IMR-90 (cell line): ENCODE measurements around the gene ANKHD1. TPM values are rescaled to one million over a fixed set of nuclear protein-coding genes. Genes with fewer than 3 reads are reported as not detected.

ENCODE experiments used
- ATAC-seq: fragments of 200-7000 bp; cut with Tn5 transposase; 2 replicates; pipeline ENCODE4 v1.9.1; 2020; ENCODE audit warnings: low read depth, mild to moderate bottlenecking, moderate library complexity
- BruUV-seq: library from RNA; stranded (reverse); fragments of 400-500 nt; replicated peaks from 2 replicates; lab custom pipeline; 2021; lab: Mats Ljungman, UMichigan
- CTCF ChIA-PET: fragments of 300-600 bp; formaldehyde crosslinking; extraction: SDS; loops from one replicate; lab custom pipeline; 2021; ENCODE audit warnings: antibody characterized with exemption; lab: Yijun Ruan, JAX
- POLR2A ChIA-PET: fragments of 300-600 bp; sonication (Branson Sonifier 250); formaldehyde crosslinking; loops from one replicate; lab custom pipeline; 2022; ENCODE audit warnings: antibody characterized with exemption; ENCODE audit not compliant: unreplicated experiment; lab: Charles Lee
- DNase-seq: peaks from one replicate; pipeline ENCODE4 v3.0.0; 2013
- H2AFZ ChIP-seq: replicated peaks from 2 replicates; pipeline ENCODE3; 2013; ENCODE audit warnings: low read length, mild to moderate bottlenecking; ENCODE audit not compliant: poor library complexity
- H2AK5ac ChIP-seq: 2 replicates; pipeline ENCODE4 v1.6.1; 2013; ENCODE audit warnings: low read depth, low read length, inconsistent platforms
- H2AK9ac ChIP-seq: replicated peaks from 2 replicates; pipeline ENCODE3; 2013; ENCODE audit warnings: mild to moderate bottlenecking, low read depth, low read length, moderate library complexity; ENCODE audit not compliant: poor library complexity
- H2BK120ac ChIP-seq: 2 replicates; pipeline ENCODE4 v1.6.1; 2013; ENCODE audit warnings: low read depth, low read length, inconsistent platforms
- H2BK15ac ChIP-seq: 3 replicates; pipeline ENCODE4 v1.6.1; 2013; ENCODE audit warnings: low read depth, low read length, inconsistent platforms
- H2BK20ac ChIP-seq: 2 replicates; pipeline ENCODE4 v1.6.1; 2013; ENCODE audit warnings: low read depth, mild to moderate bottlenecking, inconsistent platforms, low read length, moderate library complexity
- H2BK5ac ChIP-seq: 2 replicates; pipeline ENCODE4 v1.6.1; 2013; ENCODE audit warnings: mild to moderate bottlenecking, low read depth, low read length, inconsistent platforms; ENCODE audit not compliant: poor library complexity, severe bottlenecking
- H3K14ac ChIP-seq: replicated peaks from 2 replicates; pipeline ENCODE4 v1.6.1; 2013; ENCODE audit warnings: low read depth, low read length, inconsistent platforms
- H3K18ac ChIP-seq: 2 replicates; pipeline ENCODE4 v1.6.1; 2013; ENCODE audit warnings: low read depth, low read length, control low read depth
- H3K23ac ChIP-seq: 2 replicates; pipeline ENCODE4 v1.6.1; 2013; ENCODE audit warnings: low read depth, low read length, inconsistent platforms
- H3K27ac ChIP-seq: 2 replicates; pipeline ENCODE4 v1.5.1; 2013; ENCODE audit warnings: mild to moderate bottlenecking, control low read depth, low read length; ENCODE audit not compliant: insufficient read depth
- H3K27me3 ChIP-seq: 2 replicates; pipeline ENCODE4 v1.6.1; 2013; ENCODE audit warnings: low read length; ENCODE audit not compliant: control insufficient read depth, insufficient read depth
- H3K36me3 ChIP-seq: 2 replicates; pipeline ENCODE4 v1.6.1; 2013; ENCODE audit warnings: low read length, mixed read lengths; ENCODE audit not compliant: control insufficient read depth, insufficient read depth
- H3K4ac ChIP-seq: 2 replicates; pipeline ENCODE4 v1.6.1; 2013; ENCODE audit warnings: low read depth, low read length, inconsistent platforms
- H3K4me1 ChIP-seq: 2 replicates; pipeline ENCODE4 v1.6.1; 2013; ENCODE audit warnings: low read length, mixed read lengths; ENCODE audit not compliant: control insufficient read depth, insufficient read depth
- H3K4me2 ChIP-seq: 2 replicates; pipeline ENCODE4 v1.6.1; 2013; ENCODE audit warnings: low read depth, mild to moderate bottlenecking, control low read depth, low read length, moderate library complexity
- H3K4me3 ChIP-seq: 2 replicates; pipeline ENCODE4 v1.5.1; 2013; ENCODE audit warnings: low read depth, mild to moderate bottlenecking, control low read depth, low read length, moderate library complexity; ENCODE audit not compliant: insufficient read depth
- H3K56ac ChIP-seq: 2 replicates; pipeline ENCODE4 v1.6.1; 2013; ENCODE audit warnings: low read length, inconsistent platforms; ENCODE audit not compliant: insufficient read depth; ENCODE audit errors: extremely low read depth
- H3K79me1 ChIP-seq, 2 experiments: 2 replicates each; pipeline ENCODE4 v1.6.1; 2013; ENCODE audit warnings: low read length in 2 of 2, inconsistent platforms in 1 of 2, low read depth in 1 of 2
- H3K9ac ChIP-seq: 2 replicates; pipeline ENCODE4 v1.6.1; 2013; ENCODE audit warnings: low read depth, low read length, control low read depth
- H3K9me1 ChIP-seq: 2 replicates; pipeline ENCODE4 v1.6.1; 2013; ENCODE audit warnings: low read length, inconsistent platforms; ENCODE audit not compliant: insufficient read depth
- H3K9me3 ChIP-seq: 2 replicates; pipeline ENCODE4 v1.6.1; 2013; ENCODE audit warnings: low read length; ENCODE audit not compliant: control insufficient read depth, insufficient read depth
- H4K20me1 ChIP-seq: 2 replicates; pipeline ENCODE4 v1.6.1; 2013; ENCODE audit warnings: low read length, inconsistent platforms; ENCODE audit not compliant: insufficient read depth
- H4K5ac ChIP-seq: 2 replicates; pipeline ENCODE4 v1.6.1; 2013; ENCODE audit warnings: mild to moderate bottlenecking, low read depth, low read length, control low read depth
- H4K8ac ChIP-seq, 2 experiments: 2 replicates each; pipeline ENCODE4 v1.6.1; 2013; ENCODE audit warnings: low read depth in 2 of 2, low read length in 2 of 2, control low read depth in 1 of 2, inconsistent platforms in 1 of 2
- H4K91ac ChIP-seq: 2 replicates; pipeline ENCODE4 v1.6.1; 2013; ENCODE audit warnings: low read depth, low read length, inconsistent platforms; ENCODE audit not compliant: insufficient read depth
- BHLHE40 ChIP-seq: fragments of 150-350 bp; IDR thresholded peaks from 2 replicates; pipeline ENCODE4 v1.6.1; 2016; ENCODE audit warnings: mild to moderate bottlenecking, low read depth, low read length
- CEBPB ChIP-seq: IDR thresholded peaks from 2 replicates; pipeline ENCODE4 v1.6.1; 2012; ENCODE audit warnings: low read depth, low read length, improper control_type of control experiment
- CHD1 ChIP-seq: IDR thresholded peaks from 2 replicates; pipeline ENCODE4 v1.6.1; 2012; ENCODE audit warnings: low read depth, low read length, improper control_type of control experiment
- FOS ChIP-seq: fragments of 150-350 bp; IDR thresholded peaks from 2 replicates; pipeline ENCODE4 v1.6.1; 2016; ENCODE audit warnings: low read depth, low read length
- MAFK ChIP-seq: IDR thresholded peaks from 2 replicates; pipeline ENCODE4 v1.6.1; 2012; ENCODE audit warnings: low read depth, low read length, improper control_type of control experiment
- MAZ ChIP-seq: IDR thresholded peaks from 2 replicates; pipeline ENCODE4 v1.6.1; 2012; ENCODE audit warnings: low read depth, mild to moderate bottlenecking, low read length, improper control_type of control experiment, moderate library complexity, borderline replicate concordance
- MXI1 ChIP-seq: IDR thresholded peaks from 2 replicates; pipeline ENCODE4 v1.6.1; 2012; ENCODE audit warnings: low read depth, mild to moderate bottlenecking, low read length, moderate library complexity, borderline replicate concordance
- NFE2L2 ChIP-seq: fragments of 150-350 bp; IDR thresholded peaks from 2 replicates; pipeline ENCODE4 v1.6.1; 2016; ENCODE audit warnings: low read depth, mild to moderate bottlenecking, low read length
- POLR2A ChIP-seq: IDR thresholded peaks from 2 replicates; pipeline ENCODE4 v1.6.1; 2012; ENCODE audit warnings: mild to moderate bottlenecking, low read depth, low read length
- RAD21 ChIP-seq: IDR thresholded peaks from 2 replicates; pipeline ENCODE4 v1.6.1; 2012; ENCODE audit warnings: low read length, improper control_type of control experiment
- RCOR1 ChIP-seq: IDR thresholded peaks from 2 replicates; pipeline ENCODE4 v1.6.1; 2012; ENCODE audit warnings: mild to moderate bottlenecking, low read length, improper control_type of control experiment; ENCODE audit not compliant: insufficient replicate concordance
- RFX5 ChIP-seq: IDR thresholded peaks from 2 replicates; pipeline ENCODE4 v1.8.0; 2012; ENCODE audit warnings: low read depth, mild to moderate bottlenecking, low read length, moderate library complexity
- SMC3 ChIP-seq: fragments of 150-350 bp; IDR thresholded peaks from 2 replicates; pipeline ENCODE4 v1.6.1; 2016; ENCODE audit warnings: low read depth, mild to moderate bottlenecking, antibody characterized with exemption, low read length, moderate library complexity
- USF2 ChIP-seq: fragments of 150-350 bp; IDR thresholded peaks from 2 replicates; pipeline ENCODE4 v1.6.1; 2017; ENCODE audit warnings: mild to moderate bottlenecking, antibody characterized with exemption, low read length, low read depth
- WGBS, 2 experiments: methylation state at CpG; one replicate each; pipeline versions ENCODE4 v1.1.5 to v1.1.7; 2013; ENCODE audit warnings: missing lambda C conversion rate in 2 of 2; ENCODE audit not compliant: insufficient read length in 1 of 2; ENCODE audit errors: extremely low coverage in 2 of 2; 5-methylcytosine and 5-hydroxymethylcytosine counted together
- dilution Hi-C: fragments of 300-500 bp; cut with HindIII; formaldehyde crosslinking; loops from one replicate; pipeline ENCODE4 v1.14.3; 2018; ENCODE audit warnings: low sequenced_read_pairs; ENCODE audit not compliant: unreplicated experiment
- in situ Hi-C: fragments of 300-500 bp; cut with MboI; formaldehyde crosslinking; loops from 3 replicates; pipeline ENCODE4 v1.14.3; 2019; ENCODE audit warnings: low sequenced_read_pairs, inconsistent platforms, mixed read lengths
- intact Hi-C: fragments of 100-400 bp; cut with micrococcal nuclease; formaldehyde crosslinking; loops from 2 replicates; pipeline ENCODE4 v1.10.0; 2022
- polyA plus RNA-seq, 3 experiments: library from polyadenylated mRNA; depleted of rRNA; stranded (reverse); fragments of >200 nt; gene quantifications; 2 replicates each; pipeline ENCODE4 v1.2.3, GENCODE V29; 2012; ENCODE audit warnings: low replicate concordance in 1 of 3
- total RNA-seq: library from RNA; depleted of rRNA; stranded (reverse); fragments of >200 nt; gene quantifications from 2 replicates; pipeline ENCODE4 v1.2.3, GENCODE V29; 2012
- TF ChIP-seq, protein P1 (sequence below): conservative IDR thresholded peaks from 2 replicates; pipeline ENCODE4 v1.5.1; 2012; ENCODE audit warnings: mild to moderate bottlenecking, low read depth, low read length, improper control_type of control experiment
- TF ChIP-seq, protein P2 (sequence below): fragments of 150-350 bp; IDR thresholded peaks from 2 replicates; pipeline ENCODE4 v1.6.1; 2016; ENCODE audit warnings: low read depth, mild to moderate bottlenecking, low read length, moderate library complexity, borderline replicate concordance

ANKHD1 gene
- total and polyA plus RNA-seq, 2 of the 4 experiments (the other 2 are of a cell fraction): 32.1 to 36.7 TPM

GRCh38 chr5:140372971-140373487, 28.6 kb upstream of the ANKHD1 start:
- no peak overlapping the region for H3K18ac ChIP-seq
- no peak overlapping the region for H3K14ac ChIP-seq
- H2BK5ac ChIP-seq: no peak overlapping the region
- H2AK9ac ChIP-seq: no peak overlapping the region
- no peak overlapping the region for H3K23ac ChIP-seq
- H3K9me3 ChIP-seq: no peaks in the 10 kb centered on the region
- H3K79me1 ChIP-seq: no peaks in the 10 kb centered on the region
- no peaks in the 10 kb centered on the region for H3K4me1 ChIP-seq
- no peak overlapping the region for H3K4me3 ChIP-seq
- no peak overlapping the region for H4K5ac ChIP-seq
- H2BK20ac ChIP-seq: no peak overlapping the region
- intact Hi-C loops (loop anchor here (1.0 to 2.0 kb wide), 2 partner anchors 262 to 347 kb away; no protein-coding TSS in a partner anchor), in situ Hi-C loops (loop anchor here (25.0 kb wide), 1 partner anchor 586 kb away; the partner anchor contains the start of gene PSD2), dilution Hi-C loops (no loop called here)
- no peak overlapping the region for H4K91ac ChIP-seq
- POLR2A ChIA-PET: no interaction called here
- H3K4me2 ChIP-seq: peak overlapping the region; percentile 23; the same call in 1 of the 2 replicates
- H3K9me1 ChIP-seq: no peaks in the 10 kb centered on the region
- H4K20me1 ChIP-seq: no peaks in the 10 kb centered on the region
- peak; percentile 69 for DNase-seq
- H2AK5ac ChIP-seq: no peak overlapping the region
- WGBS, 2 experiments: no CpG with 5 or more reads among the region's 2 CpGs
- H4K8ac ChIP-seq: peak overlapping the region; percentile 2 to 60; a peak in 2 of 4 replicates
- H3K56ac ChIP-seq: no peak overlapping the region
- H3K4ac ChIP-seq: no peak overlapping the region
- no TSS peak for BruUV-seq
- H3K27me3 ChIP-seq: peaks cover 2% of the 10 kb centered on the region; the same call in 1 of the 2 replicates
- H2BK120ac ChIP-seq: no peak overlapping the region
- TF ChIP-seq RFX5 (no peak), MAZ (peak; percentile 51; the same call in 1 of the 2 replicates), POLR2A (no peak), RAD21 (peak; percentile 72), NFE2L2 (no peak), RCOR1 (no peak), CEBPB (no peak), USF2 (no peak), MAFK (no peak), SMC3 (peak; percentile 55), FOS (no peak), CHD1 (no peak), BHLHE40 (no peak), MXI1 (no peak)
- TF ChIP-seq, protein P1, sequence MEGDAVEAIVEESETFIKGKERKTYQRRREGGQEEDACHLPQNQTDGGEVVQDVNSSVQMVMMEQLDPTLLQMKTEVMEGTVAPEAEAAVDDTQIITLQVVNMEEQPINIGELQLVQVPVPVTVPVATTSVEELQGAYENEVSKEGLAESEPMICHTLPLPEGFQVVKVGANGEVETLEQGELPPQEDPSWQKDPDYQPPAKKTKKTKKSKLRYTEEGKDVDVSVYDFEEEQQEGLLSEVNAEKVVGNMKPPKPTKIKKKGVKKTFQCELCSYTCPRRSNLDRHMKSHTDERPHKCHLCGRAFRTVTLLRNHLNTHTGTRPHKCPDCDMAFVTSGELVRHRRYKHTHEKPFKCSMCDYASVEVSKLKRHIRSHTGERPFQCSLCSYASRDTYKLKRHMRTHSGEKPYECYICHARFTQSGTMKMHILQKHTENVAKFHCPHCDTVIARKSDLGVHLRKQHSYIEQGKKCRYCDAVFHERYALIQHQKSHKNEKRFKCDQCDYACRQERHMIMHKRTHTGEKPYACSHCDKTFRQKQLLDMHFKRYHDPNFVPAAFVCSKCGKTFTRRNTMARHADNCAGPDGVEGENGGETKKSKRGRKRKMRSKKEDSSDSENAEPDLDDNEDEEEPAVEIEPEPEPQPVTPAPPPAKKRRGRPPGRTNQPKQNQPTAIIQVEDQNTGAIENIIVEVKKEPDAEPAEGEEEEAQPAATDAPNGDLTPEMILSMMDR: peak; percentile 65
- TF ChIP-seq, protein P2, sequence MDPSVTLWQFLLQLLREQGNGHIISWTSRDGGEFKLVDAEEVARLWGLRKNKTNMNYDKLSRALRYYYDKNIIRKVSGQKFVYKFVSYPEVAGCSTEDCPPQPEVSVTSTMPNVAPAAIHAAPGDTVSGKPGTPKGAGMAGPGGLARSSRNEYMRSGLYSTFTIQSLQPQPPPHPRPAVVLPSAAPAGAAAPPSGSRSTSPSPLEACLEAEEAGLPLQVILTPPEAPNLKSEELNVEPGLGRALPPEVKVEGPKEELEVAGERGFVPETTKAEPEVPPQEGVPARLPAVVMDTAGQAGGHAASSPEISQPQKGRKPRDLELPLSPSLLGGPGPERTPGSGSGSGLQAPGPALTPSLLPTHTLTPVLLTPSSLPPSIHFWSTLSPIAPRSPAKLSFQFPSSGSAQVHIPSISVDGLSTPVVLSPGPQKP: no peak
- peak; percentile 99 for ATAC-seq
- H3K36me3 ChIP-seq: no peaks in the 10 kb centered on the region
- peak overlapping the region; percentile 84 for H2AFZ ChIP-seq
- no peak overlapping the region for H3K27ac ChIP-seq
- no peak overlapping the region for H2BK15ac ChIP-seq
- H3K9ac ChIP-seq: no peak overlapping the region
- CTCF ChIA-PET: interaction anchor here (0.5 to 2.4 kb wide), 7 partner anchors 9 to 260 kb away, joined by 3 to 13 read pairs (median 5); partner anchors contain the start of genes CD14 and SLC4A9
